Endodermal cell (in vitro differentiated cells): ENCODE data around the gene PCA3. TPM values are rescaled to one million over a fixed set of nuclear protein-coding genes. Genes with fewer than 3 reads are reported as not detected.

Experiments used
- DNase-seq: peaks from one replicate; pipeline ENCODE4 v3.0.0-alpha.2; 2017
- H3K27ac ChIP-seq: 2 replicates; pipeline ENCODE4 v1.5.1; 2013; ENCODE audit warnings: mild to moderate bottlenecking, low read depth, low read length, moderate library complexity
- H3K27me3 ChIP-seq: 2 replicates; pipeline ENCODE4 v1.6.1; 2013; ENCODE audit warnings: mild to moderate bottlenecking, low read length, moderate library complexity; ENCODE audit not compliant: insufficient read depth, control insufficient read depth, poor library complexity, severe bottlenecking
- H3K36me3 ChIP-seq: 2 replicates; pipeline ENCODE4 v1.7.0; 2013; ENCODE audit warnings: mild to moderate bottlenecking, low read length, moderate library complexity; ENCODE audit not compliant: control insufficient read depth, insufficient read depth
- H3K4me1 ChIP-seq: one replicate; pipeline ENCODE4 v1.7.0; 2013; ENCODE audit warnings: low read length; ENCODE audit not compliant: control insufficient read depth, insufficient read depth
- H3K4me3 ChIP-seq: 2 replicates; pipeline ENCODE4 v1.5.1; 2013; ENCODE audit warnings: mild to moderate bottlenecking, low read length, moderate library complexity
- H3K9ac ChIP-seq: 2 replicates; pipeline ENCODE4 v1.6.1; 2013; ENCODE audit warnings: mild to moderate bottlenecking, low read length, moderate library complexity; ENCODE audit not compliant: poor library complexity, severe bottlenecking; ENCODE audit errors: extremely low read depth
- H3K9me3 ChIP-seq: 2 replicates; pipeline ENCODE4 v1.6.1; 2013; ENCODE audit warnings: mild to moderate bottlenecking, low read length, moderate library complexity; ENCODE audit not compliant: control insufficient read depth
- H3K27ac Mint-ChIP-seq: 2 replicates; pipeline ENCODE4 v1.8.0; 2020; ENCODE audit warnings: mixed read lengths
- H3K27me3 Mint-ChIP-seq: 2 replicates; pipeline ENCODE4 v1.8.0; 2021; ENCODE audit warnings: mild to moderate bottlenecking, mixed read lengths; ENCODE audit not compliant: insufficient read depth
- H3K36me3 Mint-ChIP-seq: 2 replicates; pipeline ENCODE4 v1.8.0; 2020; ENCODE audit warnings: low read depth, mixed read lengths
- H3K4me1 Mint-ChIP-seq: 2 replicates; pipeline ENCODE4 v1.8.0; 2020; ENCODE audit warnings: mixed read lengths
- H3K4me3 Mint-ChIP-seq: 2 replicates; pipeline ENCODE4 v1.8.0; 2020; ENCODE audit warnings: mild to moderate bottlenecking, moderate library complexity, mixed read lengths
- H3K9me3 Mint-ChIP-seq: 2 replicates; pipeline ENCODE4 v1.8.0; 2020; ENCODE audit warnings: mild to moderate bottlenecking, mixed read lengths
- WGBS, 2 experiments: methylation state at CpG; one replicate each; pipeline versions ENCODE4 v1.1.5 to v1.1.7; 2013; ENCODE audit warnings: missing lambda C conversion rate in 2 of 2, mixed read lengths in 1 of 2; ENCODE audit not compliant: insufficient coverage in 1 of 2, insufficient read length in 1 of 2; 5-methylcytosine and 5-hydroxymethylcytosine counted together
- total RNA-seq, 2 donors: library from RNA; stranded (reverse); fragmentation: NEBNext Ultra II Directional in 1 of 2; extraction: Animal tissue kit (Norgen Biotek cat#: 25700) in 1 of 2; gene quantifications; 2 replicates in 1 of 2; 3 replicates in 1 of 2; pipeline ENCODE4 v1.2.1, GENCODE V29; 2021
- TF ChIP-seq, protein P1 (sequence below): fragments of 200-600 bp; sonication (generic); conservative IDR thresholded peaks from 2 replicates; pipeline ENCODE4 v1.5.0; 2021; ENCODE audit warnings: antibody characterized with exemption, mild to moderate bottlenecking

The PCA3 gene
- total RNA-seq, 2 donors from 2014 or later = not detected

DNA sequence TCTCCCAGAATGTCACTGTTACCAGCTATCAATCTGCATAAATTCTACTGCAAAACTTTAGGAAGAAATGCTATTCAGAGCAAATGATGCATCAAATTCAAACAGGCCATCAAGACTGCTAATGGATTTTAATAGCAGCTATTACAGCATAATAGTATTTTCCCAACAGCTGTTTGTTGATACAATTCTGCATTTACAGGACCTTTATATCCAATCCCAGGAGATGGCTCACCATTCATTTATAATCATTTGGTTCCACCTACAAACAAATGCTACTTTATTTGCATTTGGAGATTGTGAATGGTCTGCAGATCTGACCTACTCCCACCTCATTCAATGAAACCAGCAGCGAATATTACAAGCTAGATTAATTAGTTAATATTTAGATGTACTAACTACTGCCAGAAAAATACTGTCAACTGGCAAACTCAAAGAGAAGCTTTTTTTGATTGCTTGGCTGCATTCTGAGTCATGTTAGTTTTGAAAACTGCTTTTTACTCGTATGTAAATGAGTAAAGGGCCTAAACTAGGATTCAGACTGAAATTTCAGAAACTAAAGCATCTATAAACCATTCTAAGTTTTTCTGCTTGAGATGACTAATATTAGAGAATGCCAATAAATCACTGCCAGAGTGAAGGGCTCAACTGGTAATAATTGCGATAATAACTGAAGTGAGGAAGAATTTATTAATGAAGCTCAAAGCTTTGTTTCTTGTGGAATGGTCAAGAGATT lies 7.1 kb upstream of the PCA3 start:
- Mint-ChIP-seq H3K9me3 (no peaks in the 10 kb centered on the region), H3K4me3 (no peak overlapping the region), H3K27ac (no peak overlapping the region), H3K4me1 (no peaks in the 10 kb centered on the region), H3K27me3 (no peaks in the 10 kb centered on the region), H3K36me3 (no peaks in the 10 kb centered on the region)
- no peak overlapping the region for H3K27ac ChIP-seq
- whole genome bisulfite sequencing, 2 experiments = 91 to 95% methylated on average over 2 of the region's 3 CpGs
- no peaks in the 10 kb centered on the region for H3K4me1 ChIP-seq
- no peak overlapping the region for H3K4me3 ChIP-seq
- DNase-seq = no peak
- no peaks in the 10 kb centered on the region for H3K27me3 ChIP-seq
- H3K36me3 ChIP-seq = no peaks in the 10 kb centered on the region
- TF ChIP-seq, protein P1, sequence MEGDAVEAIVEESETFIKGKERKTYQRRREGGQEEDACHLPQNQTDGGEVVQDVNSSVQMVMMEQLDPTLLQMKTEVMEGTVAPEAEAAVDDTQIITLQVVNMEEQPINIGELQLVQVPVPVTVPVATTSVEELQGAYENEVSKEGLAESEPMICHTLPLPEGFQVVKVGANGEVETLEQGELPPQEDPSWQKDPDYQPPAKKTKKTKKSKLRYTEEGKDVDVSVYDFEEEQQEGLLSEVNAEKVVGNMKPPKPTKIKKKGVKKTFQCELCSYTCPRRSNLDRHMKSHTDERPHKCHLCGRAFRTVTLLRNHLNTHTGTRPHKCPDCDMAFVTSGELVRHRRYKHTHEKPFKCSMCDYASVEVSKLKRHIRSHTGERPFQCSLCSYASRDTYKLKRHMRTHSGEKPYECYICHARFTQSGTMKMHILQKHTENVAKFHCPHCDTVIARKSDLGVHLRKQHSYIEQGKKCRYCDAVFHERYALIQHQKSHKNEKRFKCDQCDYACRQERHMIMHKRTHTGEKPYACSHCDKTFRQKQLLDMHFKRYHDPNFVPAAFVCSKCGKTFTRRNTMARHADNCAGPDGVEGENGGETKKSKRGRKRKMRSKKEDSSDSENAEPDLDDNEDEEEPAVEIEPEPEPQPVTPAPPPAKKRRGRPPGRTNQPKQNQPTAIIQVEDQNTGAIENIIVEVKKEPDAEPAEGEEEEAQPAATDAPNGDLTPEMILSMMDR = no peak
- no peak overlapping the region for H3K9ac ChIP-seq
- H3K9me3 ChIP-seq = no peaks in the 10 kb centered on the region

DNA sequence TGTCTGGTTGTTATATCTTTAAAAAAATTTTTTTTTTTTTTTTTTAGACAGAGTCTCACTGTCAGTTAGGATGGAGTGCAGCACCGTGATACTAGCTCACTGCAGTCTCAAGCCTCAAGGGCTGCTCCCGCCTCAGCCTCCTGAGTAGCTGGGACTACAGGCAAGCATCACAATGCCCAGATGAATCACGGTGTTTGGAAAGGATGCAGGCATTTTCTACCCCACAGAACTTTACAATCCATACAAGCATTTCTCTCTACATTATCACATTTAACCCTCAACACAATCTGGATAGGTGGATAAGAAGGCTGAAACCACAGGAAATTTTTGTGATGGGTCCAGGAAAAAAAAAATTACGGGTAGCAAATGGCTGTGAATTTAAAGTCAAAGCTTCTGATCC lies 5.8 kb upstream of the PCA3 start:
- Mint-ChIP-seq H3K4me3 (no peak overlapping the region), H3K27ac (no peak overlapping the region), H3K36me3 (no peaks in the 10 kb centered on the region), H3K27me3 (no peaks in the 10 kb centered on the region), H3K9me3 (no peaks in the 10 kb centered on the region), H3K4me1 (no peaks in the 10 kb centered on the region)
- H3K27ac ChIP-seq = no peak overlapping the region
- TF ChIP-seq, protein P1 = no peak
- WGBS, 2 experiments = 80 to 81% methylated on average over 2 to 4 of the region's 4 CpGs
- DNase-seq = no peak
- no peak overlapping the region for H3K9ac ChIP-seq
- H3K9me3 ChIP-seq = no peaks in the 10 kb centered on the region
- no peak overlapping the region for H3K4me3 ChIP-seq
- H3K4me1 ChIP-seq = no peaks in the 10 kb centered on the region
- no peaks in the 10 kb centered on the region for H3K27me3 ChIP-seq
- H3K36me3 ChIP-seq = no peaks in the 10 kb centered on the region

DNA sequence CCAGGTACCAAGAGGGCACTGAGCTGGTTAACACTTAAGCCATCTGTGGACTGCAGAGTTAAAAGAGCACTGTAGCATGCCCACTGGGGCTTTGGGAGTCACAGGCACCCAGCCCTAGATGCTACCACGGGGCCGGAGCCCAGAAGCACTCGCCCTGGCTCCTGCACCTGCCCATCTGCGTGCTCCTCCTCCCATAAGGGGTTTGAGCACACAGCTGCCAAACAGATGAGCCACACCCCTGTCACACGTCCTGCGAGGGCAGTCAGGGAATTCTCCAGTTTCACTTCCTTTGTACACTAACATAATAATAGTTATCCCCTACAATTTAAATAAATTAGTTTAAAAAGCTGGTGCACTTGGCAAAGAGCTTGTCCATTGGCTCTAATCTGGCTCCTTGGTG lies 4.5 kb upstream of the PCA3 start:
- H3K9ac ChIP-seq = no peak overlapping the region
- Mint-ChIP-seq H3K4me1 (no peaks in the 10 kb centered on the region), H3K27ac (no peak overlapping the region), H3K27me3 (no peaks in the 10 kb centered on the region), H3K4me3 (no peak overlapping the region), H3K9me3 (no peaks in the 10 kb centered on the region), H3K36me3 (no peaks in the 10 kb centered on the region)
- TF ChIP-seq, protein P1 = no peak
- no peaks in the 10 kb centered on the region for H3K27me3 ChIP-seq
- WGBS, 2 experiments = 63 to 88% methylated on average over 2 to 6 of the region's 6 CpGs
- no peaks in the 10 kb centered on the region for H3K36me3 ChIP-seq
- no peaks in the 10 kb centered on the region for H3K9me3 ChIP-seq
- no peak overlapping the region for H3K27ac ChIP-seq
- no peak overlapping the region for H3K4me3 ChIP-seq
- H3K4me1 ChIP-seq = no peaks in the 10 kb centered on the region
- DNase-seq = no peak
